SH-SY5Y (cell line): ENCODE results near the gene NMRK1.

Source experiments
- GATA2 ChIP-seq: IDR thresholded peaks from 2 replicates; pipeline ENCODE4 v1.6.1; 2011; ENCODE audit warnings: mild to moderate bottlenecking, low read depth, low read length
- GATA3 ChIP-seq: IDR thresholded peaks from 2 replicates; pipeline ENCODE4 v1.6.1; 2011; ENCODE audit warnings: low read depth, mild to moderate bottlenecking, low read length, moderate library complexity

GRCh38 chr9:75033791-75034473 is 54.0 kb downstream of the NMRK1 start:
- TF ChIP-seq GATA2 (no peak), GATA3 (no peak)
